ENCODE data around the gene CES2.
A peak's percentile ranks its signal among the peaks of the same experiment; 100 is the strongest.
"Not testable (repeated sequence)": the region's sequence is repeated elsewhere in the genome, so short reads cannot be mapped to it uniquely, and the experiment has no call there.

Gene CES2

DNA sequence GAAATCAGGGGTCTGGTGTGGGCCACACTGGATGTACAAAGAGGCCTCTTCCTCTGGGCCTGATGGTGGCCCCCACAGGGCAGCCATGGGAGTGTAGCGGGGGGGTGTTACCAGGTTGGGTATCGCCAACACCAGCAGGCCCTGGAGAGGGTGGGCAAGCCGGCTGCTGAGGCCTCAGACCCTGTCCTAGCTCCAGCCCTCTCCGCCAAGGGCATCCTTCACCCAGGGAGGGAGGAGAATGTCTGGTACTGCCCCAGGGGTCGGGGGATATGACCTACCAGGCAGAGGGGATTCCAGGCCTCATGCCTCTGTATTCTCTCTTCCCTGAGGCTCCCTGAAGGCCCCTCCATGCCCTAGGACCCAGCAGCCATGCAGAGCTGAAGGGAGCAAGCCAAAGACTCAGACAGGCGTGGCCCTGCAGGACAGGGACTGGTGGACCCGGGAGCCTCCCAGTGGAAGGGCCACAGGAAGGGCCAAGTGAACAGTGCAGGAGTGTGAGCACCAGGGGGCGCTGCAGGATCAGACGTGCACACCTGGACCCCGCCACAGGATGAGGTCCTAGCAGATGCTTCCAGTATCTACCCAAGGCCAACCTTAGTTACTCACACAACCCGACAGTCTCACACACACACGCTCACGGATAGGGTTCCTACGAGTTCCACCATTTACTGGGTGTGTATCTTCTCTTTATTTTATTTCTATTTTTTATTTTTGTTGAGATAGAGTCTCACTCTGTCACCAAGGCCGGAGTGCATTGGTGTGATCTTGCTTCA lies 42.2 kb downstream of the CES2 start:
- DNase-seq (ENCODE audit: low read depth in 2 of 2): peak; percentile 76 to 79

DNA sequence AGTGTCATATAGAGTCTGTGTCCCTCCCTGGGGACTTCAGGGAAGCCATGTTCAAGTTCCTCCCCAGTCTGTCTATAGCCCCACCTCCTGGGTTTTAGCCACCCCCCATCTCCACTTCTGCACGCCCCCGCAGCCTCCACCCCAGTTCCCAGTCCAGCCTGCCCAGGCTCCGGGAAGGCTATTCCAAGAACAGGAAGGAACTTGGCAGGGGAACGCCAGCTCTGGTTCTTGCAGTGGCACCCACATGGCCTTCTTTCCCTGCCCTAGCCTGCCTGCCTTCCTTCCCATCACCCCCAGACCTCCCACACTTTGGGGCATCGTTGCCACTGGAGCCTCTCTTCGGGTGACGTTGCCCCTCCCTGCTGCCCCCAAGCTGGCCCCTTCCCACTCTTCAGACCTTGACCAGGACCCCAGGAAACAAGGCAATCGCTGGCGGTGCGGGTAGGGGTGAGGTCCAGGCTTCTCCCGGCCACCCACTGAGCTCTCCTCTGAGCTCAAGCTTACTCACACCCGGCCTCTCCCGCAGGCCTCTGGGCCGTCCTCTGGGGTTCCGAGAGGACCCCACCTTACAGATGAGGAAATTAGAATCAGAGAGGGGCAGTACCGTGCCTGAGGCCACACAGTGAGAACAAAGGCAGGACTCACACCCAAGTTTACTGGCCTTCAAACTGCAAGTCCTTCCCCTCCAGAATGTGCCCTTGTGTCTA lies 43.8 kb downstream of the CES2 start:
- no peak for DNase-seq (ENCODE audit: low read depth in 2 of 2)

DNA sequence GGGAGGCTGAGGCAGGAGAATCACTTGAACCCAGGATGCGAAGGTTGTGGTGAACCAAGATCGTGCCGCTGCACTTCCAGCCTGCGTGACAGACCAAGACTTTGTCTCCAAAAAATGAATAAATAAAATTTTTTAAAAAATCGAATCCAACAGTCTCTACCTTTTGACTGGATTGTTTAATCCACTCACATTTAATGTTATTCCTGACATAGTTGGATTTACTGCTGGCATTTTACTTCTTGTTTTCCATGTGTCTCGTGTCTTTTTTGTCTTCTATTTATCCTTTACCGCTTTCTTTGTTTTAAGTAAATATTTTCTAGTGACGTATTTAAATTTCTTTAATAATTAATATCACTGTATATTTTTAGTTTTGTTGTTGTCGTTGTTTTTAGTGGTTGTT lies 47.7 kb downstream of the CES2 start:
- DNase-seq (ENCODE audit: low read depth in 2 of 2): no peak

DNA sequence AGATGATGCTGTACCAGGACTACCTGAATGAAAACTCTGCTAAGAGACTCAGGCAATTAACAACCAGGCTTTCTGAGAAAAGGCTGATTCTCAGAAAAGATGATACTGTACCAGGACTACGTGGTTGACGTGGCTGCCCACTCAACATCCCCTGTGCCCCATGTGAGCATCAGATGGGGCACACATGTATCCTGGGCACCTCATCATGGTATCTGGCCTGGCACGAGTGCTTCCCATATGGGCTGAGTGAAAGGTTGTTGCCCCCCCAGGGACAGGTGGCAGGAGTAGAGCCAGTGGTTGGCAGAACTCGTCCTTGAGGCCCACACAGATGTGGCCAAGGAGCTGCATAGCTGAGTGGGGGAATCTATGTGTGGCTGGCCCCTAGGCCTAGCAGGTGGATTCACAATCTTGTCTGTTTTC lies 49.6 kb downstream of the CES2 start:
- DNase-seq (ENCODE audit: low read depth in 2 of 2): peak; percentile 55 to 68

DNA sequence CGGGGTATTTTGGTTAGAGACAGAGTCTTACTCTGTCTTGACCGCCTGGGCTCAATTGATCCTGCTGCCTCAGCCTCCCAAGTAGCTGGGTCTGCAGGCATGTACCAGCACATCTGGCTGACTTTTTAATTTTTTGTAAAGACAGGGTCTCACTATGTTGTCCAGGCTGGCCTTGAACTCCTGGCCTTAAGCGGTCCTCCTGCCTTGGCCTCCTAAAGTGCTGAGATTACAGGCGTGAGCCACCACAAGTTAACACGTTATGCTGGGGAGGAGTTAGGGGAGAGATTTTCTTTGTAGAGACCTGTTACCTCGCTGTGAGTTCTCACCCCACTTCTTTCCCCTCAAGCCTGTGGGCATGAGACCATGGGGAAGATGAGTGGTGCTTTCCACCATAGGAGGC lies 51.2 kb downstream of the CES2 start:
- DNase-seq (ENCODE audit: low read depth in 2 of 2): no peak

GRCh38 chr16:66988197-66988788 lies 53.0 kb downstream of the CES2 start, which contains the start of gene CES4A:
CES4A (plus strand) TSS chr16:66988589; CDS start chr16:66988773, 184 bp downstream.
- no peak for DNase-seq (ENCODE audit: low read depth in 2 of 2)

DNA sequence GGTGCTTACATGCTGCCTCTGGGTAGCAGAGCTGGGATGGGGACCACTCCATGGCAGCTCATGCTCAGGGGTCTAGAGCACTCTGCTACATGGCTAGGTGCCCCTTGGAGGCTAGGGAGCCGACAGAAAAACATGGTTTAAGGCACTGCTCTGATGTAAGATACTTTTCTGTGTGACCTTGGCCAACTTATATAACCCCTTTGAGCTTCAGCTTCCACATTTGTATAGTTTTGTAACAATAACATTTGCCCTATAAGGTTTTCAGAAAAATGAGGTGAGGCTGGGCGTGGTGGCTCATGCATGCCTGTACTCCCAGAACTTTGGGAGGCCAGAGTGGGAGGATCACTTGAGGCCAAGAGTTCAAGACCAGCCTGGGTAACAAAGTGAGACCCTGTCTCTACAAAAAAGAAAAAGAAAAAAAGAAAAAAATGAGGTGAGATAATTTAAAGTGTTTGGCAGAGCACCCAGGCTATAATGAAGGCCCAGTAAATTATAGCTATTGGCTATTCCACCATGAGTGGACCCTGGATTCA lies 56.3 kb downstream of the CES2 start:
- no peak for DNase-seq (ENCODE audit: low read depth in 2 of 2)

DNA sequence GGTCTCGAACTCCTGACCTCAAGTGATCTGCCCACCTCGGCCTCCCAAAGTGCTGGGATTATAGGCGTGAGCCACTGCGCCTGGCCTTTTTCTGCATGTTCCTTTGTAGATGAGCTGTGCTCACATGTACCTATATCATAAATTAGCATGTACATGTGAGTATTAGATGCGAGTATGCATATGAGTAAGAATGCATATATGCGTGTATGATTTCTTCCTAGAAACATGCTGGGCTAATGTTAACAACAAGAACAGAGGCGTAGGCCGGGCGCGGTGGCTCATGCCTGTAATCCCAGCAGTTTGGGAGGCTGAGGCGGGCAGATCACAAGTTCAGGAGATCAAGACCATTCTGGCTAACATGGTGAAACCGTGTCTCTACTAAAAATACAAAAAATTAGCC lies 58.2 kb downstream of the CES2 start:
- DNase-seq (ENCODE audit: low read depth in 2 of 2): not testable (repeated sequence)
